ENCODE data around the gene MYO5B. TPM values are rescaled to one million over a fixed set of nuclear protein-coding genes. Genes with fewer than 3 reads are reported as not detected.
A peak's percentile ranks its signal among the peaks of the same experiment; 100 is the strongest.

MYO5B gene
- total RNA-seq, 1 donor from 2014 or later, result 39.1 TPM

GRCh38 chr18:49832221-49832647 is 362.7 kb downstream of the MYO5B start:
- no peak overlapping the region for H3K27ac Mint-ChIP-seq
- peaks cover 48% of the 10 kb centered on the region for H3K36me3 Mint-ChIP-seq (ENCODE audit: insufficient read depth)
- no peak for DNase-seq (ENCODE audit: low spot score, unreplicated experiment)
- peaks cover 37% of the 10 kb centered on the region for H3K9me3 Mint-ChIP-seq (ENCODE audit: low read depth)
- H3K4me1 Mint-ChIP-seq (ENCODE audit: low read depth), result peaks cover 38% of the 10 kb centered on the region
- no peaks in the 10 kb centered on the region for H3K27me3 Mint-ChIP-seq
- H3K4me3 Mint-ChIP-seq (ENCODE audit: low read depth), result no peak overlapping the region
- no peak for TF ChIP-seq CTCF (IDR thresholded peaks at IDR 0.05; ENCODE audit: unreplicated experiment)

GRCh38 chr18:49827996-49828395 is 367.0 kb downstream of the MYO5B start:
- TF ChIP-seq CTCF (IDR thresholded peaks at IDR 0.05; ENCODE audit: unreplicated experiment), result no peak
- Mint-ChIP-seq H3K27me3 (no peaks in the 10 kb centered on the region), H3K27ac (no peak overlapping the region), H3K4me3 (ENCODE audit: low read depth) (no peak overlapping the region), H3K4me1 (ENCODE audit: low read depth) (peaks cover 11% of the 10 kb centered on the region), H3K36me3 (ENCODE audit: insufficient read depth) (peaks cover 48% of the 10 kb centered on the region), H3K9me3 (ENCODE audit: low read depth) (peaks cover 40% of the 10 kb centered on the region)
- DNase-seq (ENCODE audit: low spot score, unreplicated experiment), result no peak

GRCh38 chr18:49819823-49820671 is 374.9 kb downstream of the MYO5B start:
- H3K27me3 Mint-ChIP-seq, result no peaks in the 10 kb centered on the region
- no peaks in the 10 kb centered on the region for H3K9me3 Mint-ChIP-seq (ENCODE audit: low read depth)
- no peak overlapping the region for H3K4me3 Mint-ChIP-seq (ENCODE audit: low read depth)
- DNase-seq (ENCODE audit: low spot score, unreplicated experiment), result no peak
- TF ChIP-seq CTCF (IDR thresholded peaks at IDR 0.05; ENCODE audit: unreplicated experiment), result no peak
- peaks cover 9% of the 10 kb centered on the region for H3K36me3 Mint-ChIP-seq (ENCODE audit: insufficient read depth)
- H3K27ac Mint-ChIP-seq, result no peak overlapping the region
- H3K4me1 Mint-ChIP-seq (ENCODE audit: low read depth), result peaks cover 2% of the 10 kb centered on the region

GRCh38 chr18:49819071-49819662 is 375.8 kb downstream of the MYO5B start:
- no peak for DNase-seq (ENCODE audit: low spot score, unreplicated experiment)
- Mint-ChIP-seq H3K4me1 (ENCODE audit: low read depth) (peaks cover 5% of the 10 kb centered on the region), H3K27ac (no peak overlapping the region), H3K27me3 (no peaks in the 10 kb centered on the region), H3K4me3 (ENCODE audit: low read depth) (no peak overlapping the region), H3K36me3 (ENCODE audit: insufficient read depth) (peaks cover 7% of the 10 kb centered on the region), H3K9me3 (ENCODE audit: low read depth) (no peaks in the 10 kb centered on the region)
- TF ChIP-seq CTCF (IDR thresholded peaks at IDR 0.05; ENCODE audit: unreplicated experiment), result no peak

- Mint-ChIP-seq H3K36me3 (ENCODE audit: insufficient read depth) (peaks cover 7% of the 10 kb centered on the region), H3K27me3 (no peaks in the 10 kb centered on the region), H3K4me3 (ENCODE audit: low read depth) (no peak overlapping the region), H3K4me1 (ENCODE audit: low read depth) (peaks cover 7% of the 10 kb centered on the region), H3K9me3 (ENCODE audit: low read depth) (no peaks in the 10 kb centered on the region), H3K27ac (peak overlapping the region; percentile 22)
- no peak for TF ChIP-seq CTCF (IDR thresholded peaks at IDR 0.05; ENCODE audit: unreplicated experiment)
- no peak for DNase-seq (ENCODE audit: low spot score, unreplicated experiment)
Measured at GRCh38 chr18:49817947-49818346, 377.0 kb downstream of the MYO5B start.

Measured in progenitor cell of endocrine pancreas (in vitro differentiated cells).